NT2/D1 (cell line): ENCODE measurements around the gene FRY.
"Not testable (repeated sequence)": the region's sequence is repeated elsewhere in the genome, so short reads cannot be mapped to it uniquely, and the experiment has no call there.

Experiments
- DNase-seq: peaks from one replicate; pipeline ENCODE4 v3.0.0-alpha.2; 2011; ENCODE audit warnings: low read depth, low spot score
- H3K27me3 ChIP-seq: 2 replicates; pipeline ENCODE4 v1.6.0; 2011; ENCODE audit warnings: mild to moderate bottlenecking; ENCODE audit not compliant: insufficient read length, insufficient read depth
- H3K36me3 ChIP-seq: 2 replicates; pipeline ENCODE4 v1.6.1; 2011; ENCODE audit warnings: mild to moderate bottlenecking, low read length, mixed read lengths; ENCODE audit not compliant: insufficient read depth, insufficient read length
- H3K4me1 ChIP-seq: 2 replicates; pipeline ENCODE4 v1.5.1; 2011; ENCODE audit not compliant: insufficient read depth, insufficient read length
- H3K4me3 ChIP-seq: 2 replicates; pipeline ENCODE4 v1.5.1; 2011; ENCODE audit warnings: low read depth; ENCODE audit not compliant: insufficient read length
- H3K9ac ChIP-seq: 2 replicates; pipeline ENCODE4 v1.6.0; 2011; ENCODE audit warnings: low read depth; ENCODE audit not compliant: insufficient read length
- H3K9me3 ChIP-seq: 2 replicates; pipeline ENCODE4 v1.5.1; 2011; ENCODE audit warnings: mild to moderate bottlenecking, low read length; ENCODE audit not compliant: insufficient read depth
- SUZ12 ChIP-seq: IDR thresholded peaks from 2 replicates; pipeline ENCODE4 v1.6.1; 2011; ENCODE audit not compliant: insufficient read length, insufficient read depth; ENCODE audit errors: extremely low read depth
- YY1 ChIP-seq: IDR thresholded peaks from 2 replicates; pipeline ENCODE4 v1.6.1; 2011; ENCODE audit not compliant: insufficient read length, insufficient read depth
- ZNF274 ChIP-seq: IDR thresholded peaks from 2 replicates; pipeline ENCODE4 v1.6.1; 2011; ENCODE audit warnings: mild to moderate bottlenecking, low read depth, low read length

Gene FRY

DNA sequence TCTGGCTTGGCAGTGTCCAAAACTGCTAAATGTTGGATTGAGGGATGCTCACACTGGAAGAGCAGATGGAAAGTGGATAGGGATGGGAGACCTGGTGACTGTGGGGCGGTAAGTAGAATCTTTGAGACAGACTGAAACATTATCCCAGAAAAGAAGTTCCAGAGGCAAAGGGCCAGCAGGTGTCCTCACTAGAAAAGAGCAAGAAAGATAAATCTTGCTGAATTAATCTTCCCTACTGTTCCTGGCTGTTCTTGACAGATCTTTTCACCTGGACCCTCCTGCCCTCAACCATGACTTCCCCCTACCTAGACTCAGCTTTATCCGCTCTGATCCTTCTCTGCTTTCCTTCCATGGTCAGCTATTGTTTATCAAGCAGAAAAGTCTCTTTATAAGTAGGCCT is 35.0 kb upstream of the FRY start:
- Histone ChIP-seq H3K27me3 (no peaks in the 10 kb centered on the region), H3K4me3 (no peak overlapping the region), H3K36me3 (no peaks in the 10 kb centered on the region), H3K9ac (no peak overlapping the region), H3K9me3 (0 out of 2 replicates have a peak, but pooled peaks cover 7% of the 10 kb centered on the region), H3K4me1 (no peaks in the 10 kb centered on the region)
- TF ChIP-seq YY1 (no peak), ZNF274 (no peak), SUZ12 (no peak)
- no peak for DNase-seq

DNA sequence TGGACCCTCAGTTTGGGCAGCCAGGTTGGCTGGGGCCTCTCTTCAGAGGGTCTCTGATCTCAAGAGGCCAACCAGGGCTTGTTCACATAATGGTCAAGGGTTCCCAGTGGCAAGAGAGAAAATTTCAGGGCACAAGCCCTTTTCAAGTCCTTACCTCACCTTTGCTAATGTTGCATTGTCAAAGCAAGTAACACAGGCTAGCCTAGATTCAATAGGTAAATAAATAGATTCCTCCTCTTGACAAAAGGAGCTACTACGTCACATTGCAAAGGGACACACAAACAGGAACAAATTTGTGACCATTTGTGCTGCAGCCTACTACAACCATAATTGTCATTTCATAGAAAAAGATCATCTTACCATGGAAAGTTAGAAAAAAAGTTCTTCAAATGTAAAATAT is 33.9 kb upstream of the FRY start:
- Histone ChIP-seq H3K9ac (no peak overlapping the region), H3K4me3 (no peak overlapping the region), H3K4me1 (no peaks in the 10 kb centered on the region), H3K36me3 (no peaks in the 10 kb centered on the region), H3K27me3 (no peaks in the 10 kb centered on the region), H3K9me3 (0 out of 2 replicates have a peak, but pooled peaks cover 7% of the 10 kb centered on the region)
- TF ChIP-seq SUZ12 (no peak), YY1 (no peak), ZNF274 (no peak)
- no peak for DNase-seq

DNA sequence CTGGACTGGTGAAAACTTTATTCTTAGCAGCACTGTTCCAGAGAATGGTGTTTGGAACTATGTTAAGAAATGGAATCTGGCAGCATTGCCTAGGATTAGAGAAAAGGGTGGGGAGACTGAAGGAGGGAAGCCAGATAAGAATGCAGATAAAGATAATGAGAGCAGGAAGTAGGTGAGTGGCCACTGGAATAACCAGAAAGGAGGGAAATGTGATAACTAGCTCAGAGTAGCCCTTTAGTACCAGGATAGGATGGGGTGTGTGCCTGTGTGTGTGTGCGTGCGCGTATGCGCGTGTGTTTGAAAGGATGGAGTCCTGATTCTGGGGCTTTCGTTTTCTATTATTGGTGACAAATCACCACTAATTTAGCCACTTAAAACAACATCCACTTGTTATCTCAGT is 33.4 kb upstream of the FRY start:
- no peak for TF ChIP-seq ZNF274
- TF ChIP-seq YY1 = no peak
- TF ChIP-seq SUZ12 = no peak
- H3K4me1 ChIP-seq = no peaks in the 10 kb centered on the region
- no peak overlapping the region for H3K4me3 ChIP-seq
- no peaks in the 10 kb centered on the region for H3K27me3 ChIP-seq
- no peak for DNase-seq
- H3K9me3 ChIP-seq = 0 out of 2 replicates have a peak, but pooled peaks cover 7% of the 10 kb centered on the region
- no peak overlapping the region for H3K9ac ChIP-seq
- H3K36me3 ChIP-seq = no peaks in the 10 kb centered on the region

- H3K4me1 ChIP-seq, H3K27me3 ChIP-seq: not testable (repeated sequence)
Measured at GRCh38 chr13:32000754-32001153, 30.8 kb upstream of the FRY start.

GRCh38 chr13:32001154-32001768 is 30.3 kb upstream of the FRY start:
- Histone ChIP-seq H3K4me3 (no peak overlapping the region), H3K9me3 (no peaks in the 10 kb centered on the region), H3K9ac (no peak overlapping the region), H3K4me1 (no peaks in the 10 kb centered on the region), H3K36me3 (no peaks in the 10 kb centered on the region), H3K27me3 (no peaks in the 10 kb centered on the region)
- TF ChIP-seq YY1 (no peak), ZNF274 (no peak), SUZ12 (no peak)
- DNase-seq = peak; percentile 23

More at GRCh38 chr13:32000754-32001153, 30.8 kb upstream of the FRY start:
- H3K36me3 ChIP-seq, H3K4me3 ChIP-seq, DNase-seq, H3K9me3 ChIP-seq, H3K9ac ChIP-seq: not testable (repeated sequence)

- H3K36me3 ChIP-seq = no peaks in the 10 kb centered on the region
- H3K9ac ChIP-seq = no peak overlapping the region
- no peaks in the 10 kb centered on the region for H3K4me1 ChIP-seq
- H3K4me3 ChIP-seq = no peak overlapping the region
- TF ChIP-seq SUZ12 = no peak
- TF ChIP-seq YY1 = no peak
- no peak for TF ChIP-seq ZNF274
- no peaks in the 10 kb centered on the region for H3K27me3 ChIP-seq
- H3K9me3 ChIP-seq = no peaks in the 10 kb centered on the region
- DNase-seq = no peak
Measured at GRCh38 chr13:32001769-32002168, 29.8 kb upstream of the FRY start.

DNA sequence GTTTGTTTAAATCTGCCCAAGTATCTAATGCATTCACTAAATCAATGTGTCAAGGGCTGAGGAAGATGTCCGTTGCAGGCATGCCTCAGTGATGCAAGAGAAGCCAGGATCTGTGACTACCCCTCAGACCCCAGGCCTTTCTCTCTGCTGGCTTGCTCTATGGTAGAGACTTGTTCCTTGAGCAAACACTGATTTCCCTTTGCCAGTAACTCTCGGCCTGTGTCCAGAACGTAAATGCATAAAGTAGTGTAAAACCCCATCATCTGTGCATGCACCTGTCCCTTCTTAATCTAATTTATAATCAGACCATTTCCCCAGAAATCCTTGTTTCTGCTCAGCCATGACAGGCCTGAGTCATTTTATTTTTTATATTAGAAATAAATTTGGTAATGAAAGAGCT is 28.7 kb upstream of the FRY start:
- no peak overlapping the region for H3K4me3 ChIP-seq
- H3K9me3 ChIP-seq = no peaks in the 10 kb centered on the region
- no peak overlapping the region for H3K9ac ChIP-seq
- no peak for DNase-seq
- no peaks in the 10 kb centered on the region for H3K27me3 ChIP-seq
- TF ChIP-seq ZNF274 (no peak), YY1 (no peak)
- H3K36me3 ChIP-seq = no peaks in the 10 kb centered on the region
- no peaks in the 10 kb centered on the region for H3K4me1 ChIP-seq

GRCh38 chr13:32007494-32007893 is 24.1 kb upstream of the FRY start:
- no peak for TF ChIP-seq SUZ12
- no peak for TF ChIP-seq ZNF274
- TF ChIP-seq YY1 = no peak
- H3K36me3 ChIP-seq = no peaks in the 10 kb centered on the region
- no peak overlapping the region for H3K9ac ChIP-seq
- no peaks in the 10 kb centered on the region for H3K27me3 ChIP-seq
- no peak for DNase-seq
- no peak overlapping the region for H3K4me3 ChIP-seq
- H3K4me1 ChIP-seq = no peaks in the 10 kb centered on the region
- no peaks in the 10 kb centered on the region for H3K9me3 ChIP-seq
